GM21515 (cell line): ENCODE measurements around the gene CDH15.

Source experiments
- ATAC-seq: cut with Tn5 transposase; IDR thresholded peaks from one replicate; pipeline ENCODE4 v1.9.1; 2021; ENCODE audit not compliant: unreplicated experiment

CDH15 gene, protein sequence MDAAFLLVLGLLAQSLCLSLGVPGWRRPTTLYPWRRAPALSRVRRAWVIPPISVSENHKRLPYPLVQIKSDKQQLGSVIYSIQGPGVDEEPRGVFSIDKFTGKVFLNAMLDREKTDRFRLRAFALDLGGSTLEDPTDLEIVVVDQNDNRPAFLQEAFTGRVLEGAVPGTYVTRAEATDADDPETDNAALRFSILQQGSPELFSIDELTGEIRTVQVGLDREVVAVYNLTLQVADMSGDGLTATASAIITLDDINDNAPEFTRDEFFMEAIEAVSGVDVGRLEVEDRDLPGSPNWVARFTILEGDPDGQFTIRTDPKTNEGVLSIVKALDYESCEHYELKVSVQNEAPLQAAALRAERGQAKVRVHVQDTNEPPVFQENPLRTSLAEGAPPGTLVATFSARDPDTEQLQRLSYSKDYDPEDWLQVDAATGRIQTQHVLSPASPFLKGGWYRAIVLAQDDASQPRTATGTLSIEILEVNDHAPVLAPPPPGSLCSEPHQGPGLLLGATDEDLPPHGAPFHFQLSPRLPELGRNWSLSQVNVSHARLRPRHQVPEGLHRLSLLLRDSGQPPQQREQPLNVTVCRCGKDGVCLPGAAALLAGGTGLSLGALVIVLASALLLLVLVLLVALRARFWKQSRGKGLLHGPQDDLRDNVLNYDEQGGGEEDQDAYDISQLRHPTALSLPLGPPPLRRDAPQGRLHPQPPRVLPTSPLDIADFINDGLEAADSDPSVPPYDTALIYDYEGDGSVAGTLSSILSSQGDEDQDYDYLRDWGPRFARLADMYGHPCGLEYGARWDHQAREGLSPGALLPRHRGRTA

DNA sequence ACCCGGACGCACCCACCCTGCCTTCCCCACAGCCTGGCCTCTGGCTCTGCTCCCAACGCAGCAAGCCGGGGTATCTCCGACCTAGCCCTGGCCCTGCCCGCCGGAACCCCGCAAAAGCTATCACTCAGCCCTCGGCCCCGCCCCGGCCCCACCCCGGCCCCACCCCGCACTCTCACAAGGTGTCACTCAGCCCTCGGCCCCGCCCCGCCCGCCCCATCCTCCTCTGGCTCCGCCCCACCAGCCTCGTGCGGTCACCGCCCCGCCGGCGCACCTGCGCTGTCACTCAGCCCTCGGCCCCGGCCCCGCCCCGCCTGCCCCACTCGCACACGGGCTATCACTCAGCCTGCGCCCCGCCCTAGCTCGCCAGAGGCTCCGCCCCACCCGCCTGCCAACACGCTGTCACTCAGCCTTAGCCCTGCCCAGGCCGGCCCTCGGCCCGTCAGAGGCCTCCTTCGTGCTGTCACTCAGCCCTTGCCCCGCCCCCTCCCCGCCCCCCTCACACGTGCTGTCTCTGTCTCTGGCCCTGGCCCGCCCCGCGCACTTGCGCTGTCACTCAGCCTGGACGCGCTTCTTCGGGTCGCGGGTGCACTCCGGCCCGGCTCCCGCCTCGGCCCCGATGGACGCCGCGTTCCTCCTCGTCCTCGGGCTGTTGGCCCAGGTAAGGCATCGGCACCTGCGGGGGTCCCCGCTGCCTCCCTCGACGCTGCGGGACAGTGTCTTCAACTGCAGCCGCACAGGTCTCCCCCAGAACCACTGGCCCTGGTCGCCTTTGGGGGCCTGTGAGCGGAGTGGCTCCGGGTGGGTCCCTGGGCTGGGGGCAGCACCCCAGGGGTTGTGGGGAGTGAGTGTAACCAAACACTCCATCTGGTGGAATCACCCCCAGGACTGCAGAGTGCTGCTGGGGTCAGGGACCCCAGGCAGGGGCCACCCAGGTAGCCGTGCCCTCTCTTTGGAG lies at the start of gene CDH15:
Gene CDH15, plus strand, starts transcription at position 533 of the 955 bp plus-strand sequence. Its CDS starts 84 bp downstream, at position 617.
- ATAC-seq = peak; percentile 68

DNA sequence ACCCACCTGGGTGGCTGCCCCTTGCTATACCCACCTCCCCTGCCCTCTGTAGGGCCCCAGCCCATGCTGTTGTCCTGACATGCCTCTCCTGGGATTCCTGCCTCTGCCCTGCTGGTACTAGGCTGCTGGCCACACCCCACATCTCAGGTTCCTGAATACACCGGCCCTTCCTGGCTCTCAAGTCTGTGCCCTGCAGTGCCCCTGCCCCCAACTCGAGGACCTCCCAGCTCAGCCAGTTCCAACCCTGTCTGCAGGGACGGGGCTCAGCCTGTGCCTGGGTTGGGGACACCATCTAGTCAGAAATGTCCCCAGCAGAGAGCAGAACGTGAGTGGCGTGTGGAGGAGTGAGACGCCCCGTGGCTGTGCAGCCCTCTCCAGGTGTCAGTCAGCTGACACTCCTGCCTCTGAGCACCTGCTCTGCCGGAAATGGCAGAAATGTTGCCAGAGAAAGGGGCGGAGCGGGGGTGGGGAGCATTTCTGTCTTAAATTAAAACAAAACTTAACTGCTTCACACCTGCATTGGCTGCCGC lies 49.2 kb upstream of the CDH15 start:
- no peak for ATAC-seq

DNA sequence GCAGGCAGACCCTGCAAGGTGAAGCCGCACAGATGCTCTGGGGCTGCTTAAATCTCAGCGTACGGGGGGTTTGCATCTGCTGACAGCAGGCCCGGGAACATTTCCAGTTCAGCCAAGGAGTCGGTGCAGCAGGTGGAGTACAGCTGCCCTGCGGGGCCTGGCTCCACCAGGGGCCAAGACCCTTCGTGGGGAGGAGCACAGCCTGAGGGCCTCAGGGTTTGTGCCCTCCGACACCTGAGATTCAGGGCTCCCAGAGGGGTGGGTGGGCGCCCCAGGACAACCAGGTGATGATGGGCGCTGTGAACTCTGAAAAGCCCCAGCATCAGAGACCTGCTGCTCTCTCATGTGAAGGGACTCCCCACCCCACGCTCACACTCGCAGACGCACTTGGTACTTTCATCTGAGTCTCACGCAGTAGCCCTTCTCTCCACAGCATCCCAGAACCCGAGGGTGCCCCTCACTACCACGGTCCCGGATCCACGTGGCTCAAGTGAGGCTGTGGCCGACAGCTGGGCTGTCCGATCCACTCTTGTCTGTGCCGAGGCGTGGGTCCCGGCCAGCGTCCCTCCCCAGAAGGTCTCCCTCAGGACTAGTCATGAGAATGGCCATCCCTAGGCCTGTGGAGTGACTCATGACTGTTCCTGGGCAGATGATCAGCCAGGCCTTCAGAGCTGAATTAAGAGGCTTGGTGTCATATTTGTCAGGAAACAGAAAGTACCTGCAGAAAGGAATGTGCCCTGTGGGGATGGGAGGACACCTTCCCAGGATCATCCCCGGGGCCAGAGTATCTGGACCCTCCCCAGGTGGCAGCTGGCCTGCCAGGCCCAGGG lies 48.3 kb upstream of the CDH15 start:
- no peak for ATAC-seq

DNA sequence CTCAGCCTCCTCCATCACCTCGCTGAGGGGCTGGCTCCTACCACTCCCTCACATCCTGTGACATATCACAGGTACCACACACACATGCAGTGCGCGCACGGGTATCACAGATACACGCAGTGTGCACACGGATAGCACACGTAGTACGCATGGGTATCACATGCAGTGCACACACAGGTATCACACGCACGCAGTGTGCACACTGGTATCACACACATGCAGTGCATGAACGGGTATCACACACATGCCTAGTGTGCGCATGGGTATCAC lies 47.8 kb upstream of the CDH15 start:
- no peak for ATAC-seq

DNA sequence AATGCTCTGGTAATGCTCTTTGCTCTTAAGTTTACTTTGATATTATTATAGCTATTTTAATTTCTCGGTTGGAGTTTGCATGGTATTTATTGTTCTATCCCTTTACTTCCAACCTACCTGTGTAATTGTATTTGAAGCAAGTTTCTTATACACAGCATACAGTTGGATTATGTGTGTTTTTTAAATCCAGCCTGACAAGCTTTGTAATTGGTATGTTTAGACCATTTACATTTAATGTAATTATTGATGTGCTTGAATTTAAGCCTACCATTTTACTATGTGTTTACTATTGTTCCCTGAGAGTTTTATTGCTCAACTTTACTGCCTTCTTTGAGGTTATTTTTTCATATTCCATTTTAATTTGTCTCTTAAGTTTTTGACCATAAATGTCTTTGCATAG lies 42.2 kb upstream of the CDH15 start:
- ATAC-seq = no peak

DNA sequence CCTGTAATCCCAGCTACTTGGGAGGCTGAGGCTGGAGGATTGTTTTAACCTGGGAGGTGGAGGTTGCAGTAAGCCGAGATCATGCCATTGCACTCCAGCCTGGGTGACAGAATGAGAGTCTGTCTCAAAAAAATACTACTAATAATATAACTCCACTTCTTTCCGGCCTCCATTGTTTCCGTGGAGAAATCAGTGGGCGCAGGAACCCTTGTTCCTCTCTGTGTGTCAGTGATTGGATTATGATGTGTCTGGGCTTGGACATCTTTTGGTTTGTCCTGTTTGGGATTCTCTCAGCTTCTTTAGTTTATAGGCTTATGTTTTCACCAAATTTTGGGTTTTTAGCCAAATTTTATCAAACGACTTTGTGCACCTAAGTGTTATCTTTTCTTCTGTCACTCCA lies 41.1 kb upstream of the CDH15 start:
- ATAC-seq = no peak

DNA sequence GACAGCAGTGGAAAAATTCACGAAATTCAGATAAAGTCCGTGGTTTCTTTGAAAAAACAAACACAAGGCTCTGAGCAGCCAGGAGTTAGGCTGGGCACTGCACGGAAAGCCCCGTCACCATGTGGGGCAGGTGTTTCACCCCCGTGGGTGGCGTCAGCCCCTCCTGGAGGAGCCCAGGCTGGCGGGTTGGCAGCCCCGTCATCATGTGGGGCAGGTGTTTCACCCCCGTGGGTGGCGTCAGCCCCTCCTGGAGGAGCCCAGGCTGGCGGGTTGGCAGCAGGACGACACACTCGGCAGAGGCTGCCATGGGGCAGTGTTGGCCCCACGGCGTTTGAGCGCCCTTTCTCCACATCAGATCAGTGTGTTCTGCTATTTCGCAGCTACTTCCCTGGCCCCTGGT lies 39.8 kb upstream of the CDH15 start:
- ATAC-seq = no peak

DNA sequence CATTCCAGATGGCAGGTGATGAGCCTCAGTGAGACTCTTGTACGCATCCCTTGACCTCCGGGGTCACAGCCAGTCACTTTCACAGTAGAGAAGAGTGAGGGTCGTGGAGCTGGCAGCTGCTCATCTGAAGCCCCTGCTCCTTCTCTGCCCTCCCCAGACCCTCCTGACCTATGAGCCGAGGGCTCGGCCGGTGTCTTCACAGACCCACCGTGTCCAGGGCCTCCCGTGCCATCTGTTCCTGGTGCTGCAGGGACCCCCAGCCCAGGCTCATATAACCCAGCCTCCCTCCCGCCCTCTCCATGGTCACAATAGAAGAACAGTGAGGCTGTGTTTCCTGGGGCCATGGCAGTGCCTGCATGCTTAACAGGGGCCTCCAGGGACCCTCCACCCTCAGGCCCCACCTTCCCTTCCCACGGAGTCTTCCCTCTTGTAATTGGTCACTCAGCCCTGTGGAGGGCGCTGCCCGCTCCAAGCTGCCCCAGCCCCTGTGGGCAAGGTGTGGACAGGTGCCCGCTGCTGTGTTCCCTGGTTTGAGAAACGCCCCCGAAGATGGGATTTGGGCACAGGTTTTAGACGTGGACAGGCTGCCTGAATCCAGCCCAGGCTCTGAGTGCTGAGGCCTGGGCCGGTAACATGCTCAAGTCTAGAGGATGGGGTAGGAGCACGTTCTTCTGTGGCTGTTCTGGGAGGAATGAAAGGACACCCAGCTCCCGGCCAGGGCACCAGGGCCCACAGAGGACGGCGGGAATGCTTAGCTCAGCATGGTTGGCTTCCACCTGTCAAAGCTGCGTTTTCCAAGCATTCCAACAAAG lies 39.1 kb upstream of the CDH15 start:
- ATAC-seq = no peak

DNA sequence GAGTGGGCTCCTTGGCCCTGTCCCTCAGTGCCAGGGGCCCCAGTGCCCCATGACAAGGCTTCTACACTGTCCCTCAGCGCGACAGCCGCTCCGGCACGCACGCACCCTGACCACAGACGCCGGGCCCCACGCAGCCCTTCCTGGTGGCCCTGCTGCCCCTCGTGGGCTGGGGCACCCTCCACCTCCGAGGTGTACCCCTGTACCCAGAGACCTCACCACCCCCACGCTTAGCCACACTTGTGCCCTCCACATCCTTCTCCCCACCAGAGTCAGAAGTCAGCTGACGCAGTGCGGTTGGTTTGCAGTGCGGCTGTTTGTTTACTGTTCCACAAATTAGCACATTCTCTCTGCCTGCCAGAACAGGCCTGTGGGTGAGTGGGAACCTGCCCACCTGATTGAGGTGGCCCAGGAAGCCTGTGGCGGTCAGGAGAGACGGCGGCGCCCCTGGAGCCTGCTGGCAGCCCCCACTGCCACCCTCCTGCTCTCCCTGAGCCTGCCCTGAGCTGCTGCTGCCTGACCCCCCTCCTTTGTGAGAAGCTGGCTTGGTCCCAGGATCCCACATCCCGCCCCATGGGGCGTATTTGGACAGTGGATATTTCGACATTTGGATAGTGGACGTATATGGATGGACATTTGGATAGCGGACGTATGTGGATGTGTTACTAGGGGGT lies 38.0 kb upstream of the CDH15 start:
- no peak for ATAC-seq

DNA sequence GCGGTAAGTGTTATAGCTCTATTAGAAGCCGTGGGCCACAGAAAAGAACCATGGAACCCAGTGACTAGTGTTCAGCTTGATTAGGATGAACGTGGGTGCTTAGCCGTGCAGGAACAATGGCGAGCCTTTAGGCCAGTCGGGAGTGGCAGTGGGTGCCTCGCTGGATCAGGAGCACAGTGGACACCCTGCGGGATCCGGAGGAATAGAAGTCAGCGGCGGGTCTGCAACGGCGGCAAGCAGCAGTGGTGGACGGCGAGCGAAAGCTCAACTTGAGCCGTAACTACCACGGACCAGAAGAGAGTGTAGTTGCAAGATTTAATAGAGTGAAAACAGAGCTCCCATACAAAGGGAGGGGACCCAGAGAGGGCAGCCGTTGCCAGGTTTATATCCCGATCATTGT lies 37.3 kb upstream of the CDH15 start:
- no peak for ATAC-seq

DNA sequence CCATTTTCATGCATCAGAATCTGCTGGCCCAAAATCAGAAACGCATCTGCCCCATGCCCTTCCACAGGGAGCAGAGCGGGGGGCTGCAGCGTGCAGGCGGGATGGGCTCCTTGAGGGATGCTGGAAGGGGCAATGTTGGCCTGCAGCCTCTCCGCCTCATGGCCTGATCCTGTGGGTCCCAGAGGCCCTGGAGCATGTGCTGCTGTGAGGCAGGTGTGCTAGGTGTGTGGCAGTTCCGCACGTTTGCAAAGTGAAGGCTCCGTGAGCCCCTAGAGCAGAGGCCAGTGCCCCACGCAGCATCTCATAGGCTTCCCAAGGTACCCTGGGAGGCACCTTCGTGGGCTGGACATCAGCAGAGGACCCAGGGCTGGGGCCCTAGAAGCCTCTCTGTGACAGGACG lies 36.4 kb upstream of the CDH15 start:
- ATAC-seq = no peak

DNA sequence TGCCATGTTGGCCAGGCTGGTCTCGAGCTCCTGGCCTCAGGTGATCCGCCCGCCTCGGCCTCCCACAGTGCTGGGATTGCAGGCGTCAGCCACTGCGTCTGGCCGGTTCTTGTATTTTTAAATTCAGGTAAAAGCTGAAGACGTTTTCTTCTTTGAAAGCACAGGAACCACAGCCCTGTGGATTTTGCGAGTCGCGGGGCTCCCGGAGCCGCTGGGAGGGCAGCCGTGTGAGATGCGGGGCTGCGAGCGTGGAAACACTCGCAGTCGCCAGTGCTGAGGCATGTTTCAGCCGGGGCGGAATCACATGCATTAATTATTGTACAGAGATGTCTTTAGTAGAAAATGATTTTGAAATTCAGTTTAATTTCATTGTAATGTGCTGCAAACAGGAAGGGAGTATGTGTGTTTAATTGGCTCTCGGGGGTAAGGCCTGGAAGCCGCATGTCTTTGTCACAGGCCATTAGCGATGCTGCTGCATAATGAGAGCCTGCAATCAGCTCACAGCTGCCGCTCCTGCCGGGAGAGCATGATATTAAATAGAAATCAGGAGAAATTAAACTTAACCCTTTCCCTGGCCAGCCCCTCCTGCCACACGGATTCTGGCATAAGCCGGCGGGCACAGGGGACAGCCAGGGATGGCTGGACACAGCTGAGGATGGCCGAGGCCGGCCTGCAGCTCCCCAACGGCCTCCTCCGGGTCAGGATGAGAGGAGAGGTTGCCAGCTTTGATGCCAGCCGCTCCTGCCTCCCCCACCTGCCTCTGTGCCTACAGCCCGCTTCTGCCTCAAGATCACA lies 35.4 kb upstream of the CDH15 start:
- no peak for ATAC-seq

DNA sequence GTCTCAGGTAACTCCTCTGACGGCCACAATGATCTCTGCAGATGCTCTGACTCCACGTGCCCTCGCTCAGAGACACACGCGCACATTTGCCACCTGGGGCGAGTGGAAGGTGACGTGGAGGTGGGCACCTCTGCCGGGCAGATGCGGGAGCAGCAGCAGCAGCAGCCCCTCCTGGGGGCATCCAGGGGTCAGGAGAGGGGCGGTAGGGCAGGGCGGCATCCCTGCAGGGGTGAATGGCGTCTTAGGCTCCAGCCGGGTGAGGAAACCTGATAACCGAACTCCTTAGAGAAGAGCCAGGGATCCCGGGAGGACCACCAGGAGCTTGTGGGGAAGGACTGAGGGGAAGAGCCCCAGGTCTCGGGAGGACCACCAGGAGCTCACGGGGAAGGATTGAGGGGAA lies 34.6 kb upstream of the CDH15 start:
- ATAC-seq = no peak

DNA sequence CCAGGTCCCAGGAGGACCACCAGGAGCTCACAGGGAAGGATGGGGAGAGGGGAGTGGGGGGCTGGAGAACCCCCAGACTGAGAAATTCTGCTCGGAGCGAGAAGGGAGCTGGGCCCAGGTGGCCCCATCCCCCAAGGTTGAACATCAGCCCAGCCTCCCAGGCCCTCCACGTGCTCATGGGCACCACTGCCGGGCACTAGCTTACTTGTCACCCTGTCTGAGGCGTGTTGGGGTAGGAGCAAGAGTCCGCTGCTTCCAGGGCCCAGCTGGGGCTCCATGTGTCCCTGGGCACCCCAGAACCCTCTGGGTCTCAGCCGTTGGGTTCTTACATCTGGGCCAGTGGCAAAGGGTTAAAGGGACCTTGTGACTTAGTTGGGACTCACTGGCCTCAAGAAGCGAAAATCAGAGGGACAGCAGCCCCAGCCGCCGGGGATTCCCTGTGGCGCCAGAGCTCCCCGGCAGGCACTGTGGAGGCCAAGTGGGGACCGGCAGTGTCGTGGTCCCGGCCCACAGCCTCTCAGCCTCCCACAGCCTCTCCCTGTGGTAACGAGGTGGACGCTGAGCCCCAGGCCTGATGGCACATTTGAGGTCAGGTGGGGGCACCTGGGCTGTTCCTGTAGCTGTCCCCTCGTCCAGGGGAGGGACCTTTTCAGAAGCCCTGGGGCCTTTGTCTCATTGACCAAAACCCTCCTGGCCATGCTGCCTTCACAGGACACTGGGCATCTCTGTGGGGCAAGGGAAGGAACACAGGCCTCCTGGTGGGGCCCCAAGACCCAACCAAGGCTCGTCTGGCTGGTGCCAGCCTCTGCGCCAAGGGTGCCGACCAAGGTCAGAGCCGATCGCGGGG lies 33.7 kb upstream of the CDH15 start:
- ATAC-seq = no peak

DNA sequence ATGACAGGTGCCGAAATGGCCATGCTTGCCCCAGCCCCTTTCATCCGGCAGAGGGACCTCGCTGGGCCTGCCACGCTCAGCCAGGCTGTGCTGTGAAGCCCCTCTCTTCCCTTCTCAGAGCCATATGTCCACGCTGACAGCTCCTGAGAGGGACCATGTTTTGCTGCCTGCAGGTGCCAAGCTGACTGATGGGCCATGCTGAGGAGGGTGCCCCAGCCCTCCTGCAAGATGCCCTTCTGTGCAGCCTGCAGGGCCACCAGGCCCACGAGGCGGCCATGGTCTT lies 33.1 kb upstream of the CDH15 start:
- ATAC-seq = no peak

DNA sequence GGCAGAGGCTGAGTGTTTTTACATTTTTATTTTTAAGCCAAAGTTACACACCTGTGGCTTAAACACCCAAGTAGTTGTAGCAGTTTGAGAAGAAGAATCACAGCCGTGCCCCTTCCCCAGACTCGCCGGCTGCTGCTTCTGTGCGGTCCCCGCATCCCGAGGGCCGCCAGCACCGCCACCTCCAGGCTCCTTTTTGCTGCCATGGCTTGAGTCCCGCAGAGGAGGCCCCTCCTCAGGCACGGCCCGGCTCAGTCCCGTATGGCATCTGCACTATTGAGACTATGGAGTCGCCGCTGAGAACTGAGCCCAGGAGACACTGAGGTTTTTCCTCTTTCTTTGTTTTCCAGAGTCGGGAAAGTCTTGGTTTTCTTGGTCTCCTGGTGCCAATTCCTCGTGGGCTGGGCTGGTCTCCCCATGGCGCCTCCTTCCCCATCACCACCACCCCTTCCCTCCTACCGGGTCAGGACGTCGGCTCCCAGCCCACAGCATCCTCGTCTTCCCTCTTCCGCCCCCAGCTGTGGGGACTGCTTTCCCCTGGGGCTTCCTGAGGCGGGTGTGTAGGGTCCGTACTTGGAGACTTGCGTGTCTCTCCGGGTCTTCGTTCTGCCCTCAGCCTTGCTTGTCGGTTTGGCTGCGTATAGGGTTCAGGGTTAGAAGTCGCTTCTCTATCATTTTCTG lies 32.6 kb upstream of the CDH15 start:
- no peak for ATAC-seq

DNA sequence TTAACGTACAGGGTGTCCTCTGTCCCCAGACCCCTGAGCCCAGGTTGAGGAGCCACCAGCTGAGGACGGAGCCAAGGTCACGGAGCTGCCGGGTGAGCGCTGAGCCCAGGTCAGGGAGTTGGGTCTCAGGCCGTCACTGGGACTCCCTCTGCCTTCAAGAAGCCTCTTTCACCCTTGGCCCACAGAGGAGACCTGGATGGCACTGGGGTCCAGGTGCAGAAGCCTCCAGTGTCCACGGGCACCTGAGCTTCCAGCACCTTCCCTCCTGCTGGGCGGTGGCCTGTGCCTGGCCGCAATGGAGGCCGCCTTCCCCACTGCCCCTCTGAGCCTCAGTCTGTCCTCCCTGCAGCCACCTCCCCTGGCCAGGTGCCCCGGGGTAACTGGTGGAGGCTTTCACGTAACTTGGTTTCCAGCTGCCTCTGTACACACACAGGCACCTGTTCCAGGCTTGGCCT lies 31.6 kb upstream of the CDH15 start:
- no peak for ATAC-seq
